Measurements from ENCODE around the gene EXOC4.
A peak's percentile ranks its signal among the peaks of the same experiment; 100 is the strongest.

DNA sequence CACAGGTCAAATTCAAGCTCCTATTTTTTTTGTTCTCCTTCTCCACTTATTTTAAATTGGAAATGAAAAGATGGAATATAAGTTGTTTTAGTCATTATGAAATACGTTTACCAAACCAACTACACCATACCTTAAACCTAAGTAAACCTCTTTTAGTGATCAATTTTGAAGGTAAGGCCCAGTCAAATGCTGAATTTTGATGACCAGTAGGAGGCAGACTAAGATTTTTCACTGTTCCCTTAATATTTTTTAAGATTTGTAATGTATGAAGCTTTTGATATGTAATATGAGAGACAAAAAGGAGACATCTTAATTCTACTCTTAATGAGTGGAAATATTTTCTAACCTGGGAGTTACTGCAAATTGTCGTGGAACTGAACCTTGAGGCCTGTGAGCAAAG, 311.6 kb downstream of the EXOC4 start:
- TF ChIP-seq POLR2A (IDR thresholded peaks at IDR 0.05; ENCODE audit: control extremely low read depth in 1 of 2, low read depth in 2 of 2, low read length in 2 of 2) (no peak), SP1 (IDR thresholded peaks at IDR 0.05; ENCODE audit: low read depth, low read length) (no peak), TEAD4 (IDR thresholded peaks at IDR 0.05; ENCODE audit: low read depth, low read length) (no peak)
- TF ChIP-seq, protein P1, sequence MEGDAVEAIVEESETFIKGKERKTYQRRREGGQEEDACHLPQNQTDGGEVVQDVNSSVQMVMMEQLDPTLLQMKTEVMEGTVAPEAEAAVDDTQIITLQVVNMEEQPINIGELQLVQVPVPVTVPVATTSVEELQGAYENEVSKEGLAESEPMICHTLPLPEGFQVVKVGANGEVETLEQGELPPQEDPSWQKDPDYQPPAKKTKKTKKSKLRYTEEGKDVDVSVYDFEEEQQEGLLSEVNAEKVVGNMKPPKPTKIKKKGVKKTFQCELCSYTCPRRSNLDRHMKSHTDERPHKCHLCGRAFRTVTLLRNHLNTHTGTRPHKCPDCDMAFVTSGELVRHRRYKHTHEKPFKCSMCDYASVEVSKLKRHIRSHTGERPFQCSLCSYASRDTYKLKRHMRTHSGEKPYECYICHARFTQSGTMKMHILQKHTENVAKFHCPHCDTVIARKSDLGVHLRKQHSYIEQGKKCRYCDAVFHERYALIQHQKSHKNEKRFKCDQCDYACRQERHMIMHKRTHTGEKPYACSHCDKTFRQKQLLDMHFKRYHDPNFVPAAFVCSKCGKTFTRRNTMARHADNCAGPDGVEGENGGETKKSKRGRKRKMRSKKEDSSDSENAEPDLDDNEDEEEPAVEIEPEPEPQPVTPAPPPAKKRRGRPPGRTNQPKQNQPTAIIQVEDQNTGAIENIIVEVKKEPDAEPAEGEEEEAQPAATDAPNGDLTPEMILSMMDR (IDR thresholded peaks at IDR 0.05; ENCODE audit: control extremely low read depth in 1 of 3, insufficient read depth in 1 of 3, low read depth in 1 of 3, low read length in 3 of 3) = peak in 1 of 3 experiments; percentile 36; a peak in 1 of 4 replicates
- TF ChIP-seq, protein P2, sequence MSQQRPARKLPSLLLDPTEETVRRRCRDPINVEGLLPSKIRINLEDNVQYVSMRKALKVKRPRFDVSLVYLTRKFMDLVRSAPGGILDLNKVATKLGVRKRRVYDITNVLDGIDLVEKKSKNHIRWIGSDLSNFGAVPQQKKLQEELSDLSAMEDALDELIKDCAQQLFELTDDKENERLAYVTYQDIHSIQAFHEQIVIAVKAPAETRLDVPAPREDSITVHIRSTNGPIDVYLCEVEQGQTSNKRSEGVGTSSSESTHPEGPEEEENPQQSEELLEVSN (IDR thresholded peaks at IDR 0.05) = no peak
